SU-DHL-6 (cell line): ENCODE measurements around the gene C2orf72.

Experiments
- EZH2phosphoT487 ChIP-seq: fragments of 200-600 bp; sonication (generic), shearing (Covaris generic); conservative IDR thresholded peaks from 2 replicates; pipeline ENCODE4 v1.6.1; 2018; ENCODE audit warnings: mild to moderate bottlenecking, antibody characterized with exemption, low read length, moderate library complexity, mixed read lengths
- TF ChIP-seq, protein P1 (sequence below): fragments of 200-600 bp; sonication (generic); IDR thresholded peaks from one replicate; pipeline ENCODE4 v1.5.1; 2017; ENCODE audit warnings: antibody characterized with exemption, mild to moderate bottlenecking, low read length, moderate library complexity; ENCODE audit not compliant: insufficient read depth, poor library complexity, severe bottlenecking

DNA sequence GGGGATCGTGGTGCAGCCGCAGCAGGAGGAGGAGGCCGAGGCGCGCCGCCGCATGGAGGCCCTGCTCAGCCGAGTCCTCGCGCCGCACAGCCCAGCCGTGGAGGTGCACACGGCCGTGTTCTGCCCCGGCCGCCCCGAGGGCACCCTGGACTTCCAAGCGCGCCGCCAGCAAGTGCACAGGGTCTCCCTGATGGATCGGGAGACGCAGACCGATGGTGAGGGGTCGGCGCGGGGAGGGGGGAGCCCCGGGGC lies 46.5 kb upstream of the C2orf72 start:
- TF ChIP-seq, protein P1, sequence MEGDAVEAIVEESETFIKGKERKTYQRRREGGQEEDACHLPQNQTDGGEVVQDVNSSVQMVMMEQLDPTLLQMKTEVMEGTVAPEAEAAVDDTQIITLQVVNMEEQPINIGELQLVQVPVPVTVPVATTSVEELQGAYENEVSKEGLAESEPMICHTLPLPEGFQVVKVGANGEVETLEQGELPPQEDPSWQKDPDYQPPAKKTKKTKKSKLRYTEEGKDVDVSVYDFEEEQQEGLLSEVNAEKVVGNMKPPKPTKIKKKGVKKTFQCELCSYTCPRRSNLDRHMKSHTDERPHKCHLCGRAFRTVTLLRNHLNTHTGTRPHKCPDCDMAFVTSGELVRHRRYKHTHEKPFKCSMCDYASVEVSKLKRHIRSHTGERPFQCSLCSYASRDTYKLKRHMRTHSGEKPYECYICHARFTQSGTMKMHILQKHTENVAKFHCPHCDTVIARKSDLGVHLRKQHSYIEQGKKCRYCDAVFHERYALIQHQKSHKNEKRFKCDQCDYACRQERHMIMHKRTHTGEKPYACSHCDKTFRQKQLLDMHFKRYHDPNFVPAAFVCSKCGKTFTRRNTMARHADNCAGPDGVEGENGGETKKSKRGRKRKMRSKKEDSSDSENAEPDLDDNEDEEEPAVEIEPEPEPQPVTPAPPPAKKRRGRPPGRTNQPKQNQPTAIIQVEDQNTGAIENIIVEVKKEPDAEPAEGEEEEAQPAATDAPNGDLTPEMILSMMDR, result no peak
- TF ChIP-seq EZH2phosphoT487, result no peak
